ENCODE measurements around the gene FOXP1. TPM values are rescaled to one million over a fixed set of nuclear protein-coding genes. Genes with fewer than 3 reads are reported as not detected.

Gene FOXP1
- total RNA-seq, 2 donors from 2014 or later: 119 to 199 TPM

DNA sequence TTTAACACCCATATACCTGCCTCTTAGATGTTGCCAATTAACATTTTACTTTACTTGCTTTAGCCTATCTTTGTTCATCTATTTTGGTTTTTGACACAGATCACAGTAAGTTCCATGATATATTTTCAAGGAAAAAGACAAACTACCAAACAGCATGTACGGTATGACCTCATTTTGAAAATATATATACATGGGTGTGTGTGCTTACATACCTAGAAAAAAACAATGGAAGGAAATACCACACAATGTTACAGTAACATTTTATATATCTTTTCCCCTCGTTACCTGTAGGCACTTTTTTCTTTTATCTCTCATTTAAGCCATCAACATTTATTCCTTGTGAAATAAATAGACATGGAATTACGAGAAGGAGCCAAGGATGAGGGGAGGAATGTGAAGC, 170.0 kb downstream of the FOXP1 start:
- Mint-ChIP-seq H3K9me3 (no peaks in the 10 kb centered on the region), H3K36me3 (no peaks in the 10 kb centered on the region), H3K27ac (no peak overlapping the region)
- ATAC-seq: no peak
- DNase-seq (ENCODE audit: low spot score in 2 of 2): no peak

DNA sequence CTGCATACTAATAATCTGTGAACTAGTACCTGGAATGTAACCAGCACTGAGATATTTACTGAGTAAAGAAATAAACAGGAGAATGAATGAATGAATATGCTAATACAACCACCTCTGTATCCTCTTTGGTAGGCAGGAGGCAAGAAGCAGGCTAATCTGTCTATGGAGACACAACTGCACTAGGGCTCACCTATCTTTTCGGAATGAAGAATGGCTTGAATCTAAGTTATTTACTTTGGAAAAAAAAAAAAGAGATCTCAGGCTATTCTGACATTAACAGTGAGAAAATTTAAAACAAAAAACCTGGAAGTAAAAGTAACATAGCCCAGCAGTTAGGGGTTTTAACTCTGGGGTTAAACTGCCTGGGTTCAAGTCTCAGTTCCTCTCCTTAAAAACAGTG, 174.2 kb downstream of the FOXP1 start:
- Mint-ChIP-seq H3K27ac (peak overlapping the region in 1 of 2 donors; percentile 36), H3K36me3 (peaks cover 4 to 6% of the 10 kb centered on the region in 2 donors), H3K9me3 (no peaks in the 10 kb centered on the region)
- ATAC-seq (no peak), DNase-seq (ENCODE audit: low spot score in 2 of 2) (no peak)

DNA sequence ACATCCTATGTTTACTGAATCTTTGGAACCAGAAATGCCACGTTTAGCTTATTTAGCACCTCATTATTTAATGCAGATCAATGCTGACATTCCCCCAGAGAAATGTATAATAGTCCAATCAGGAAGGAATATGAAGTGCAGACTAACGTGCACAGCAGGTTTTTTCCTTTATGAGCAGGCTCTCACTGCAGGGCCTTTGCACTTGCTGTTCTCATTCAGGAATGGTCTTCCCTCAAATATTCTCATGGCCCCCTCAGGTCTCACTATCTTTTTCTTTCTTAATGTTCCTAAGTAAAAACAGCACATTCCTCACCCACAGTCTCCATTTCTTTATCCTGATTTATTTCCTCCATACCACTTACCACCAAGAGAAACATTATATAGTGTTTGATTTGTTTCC, 174.6 kb downstream of the FOXP1 start:
- no peak for ATAC-seq
- Mint-ChIP-seq H3K9me3 (no peaks in the 10 kb centered on the region), H3K27ac (peak overlapping the region in 1 of 2 donors; percentile 36), H3K36me3 (peaks cover 4 to 6% of the 10 kb centered on the region in 2 donors)
- DNase-seq (ENCODE audit: low spot score in 2 of 2): no peak

DNA sequence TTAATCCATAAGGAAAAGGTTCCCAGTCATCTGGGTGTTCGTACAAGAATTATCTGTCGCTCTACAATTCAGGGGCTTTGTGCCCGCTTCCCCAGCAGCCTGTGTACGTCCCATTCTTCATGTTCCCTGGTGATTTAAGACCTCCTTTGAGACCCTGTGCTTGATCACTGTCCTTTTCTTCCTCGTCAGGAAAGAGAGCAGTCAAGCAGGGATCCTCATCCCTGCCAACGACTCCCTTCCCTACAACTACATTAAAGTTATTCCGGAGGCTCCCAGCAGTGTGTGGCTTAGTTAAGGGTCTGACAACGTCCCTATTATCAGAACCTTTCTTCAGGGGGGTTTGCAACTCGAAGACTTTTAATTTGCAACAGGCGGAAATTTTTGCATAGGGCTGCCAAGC, 175.7 kb downstream of the FOXP1 start:
- peaks cover 4 to 6% of the 10 kb centered on the region in 2 donors for H3K36me3 Mint-ChIP-seq
- no peak for DNase-seq (ENCODE audit: low spot score in 2 of 2)
- H3K27ac Mint-ChIP-seq: no peak overlapping the region
- ATAC-seq: no peak
- no peaks in the 10 kb centered on the region for H3K9me3 Mint-ChIP-seq

DNA sequence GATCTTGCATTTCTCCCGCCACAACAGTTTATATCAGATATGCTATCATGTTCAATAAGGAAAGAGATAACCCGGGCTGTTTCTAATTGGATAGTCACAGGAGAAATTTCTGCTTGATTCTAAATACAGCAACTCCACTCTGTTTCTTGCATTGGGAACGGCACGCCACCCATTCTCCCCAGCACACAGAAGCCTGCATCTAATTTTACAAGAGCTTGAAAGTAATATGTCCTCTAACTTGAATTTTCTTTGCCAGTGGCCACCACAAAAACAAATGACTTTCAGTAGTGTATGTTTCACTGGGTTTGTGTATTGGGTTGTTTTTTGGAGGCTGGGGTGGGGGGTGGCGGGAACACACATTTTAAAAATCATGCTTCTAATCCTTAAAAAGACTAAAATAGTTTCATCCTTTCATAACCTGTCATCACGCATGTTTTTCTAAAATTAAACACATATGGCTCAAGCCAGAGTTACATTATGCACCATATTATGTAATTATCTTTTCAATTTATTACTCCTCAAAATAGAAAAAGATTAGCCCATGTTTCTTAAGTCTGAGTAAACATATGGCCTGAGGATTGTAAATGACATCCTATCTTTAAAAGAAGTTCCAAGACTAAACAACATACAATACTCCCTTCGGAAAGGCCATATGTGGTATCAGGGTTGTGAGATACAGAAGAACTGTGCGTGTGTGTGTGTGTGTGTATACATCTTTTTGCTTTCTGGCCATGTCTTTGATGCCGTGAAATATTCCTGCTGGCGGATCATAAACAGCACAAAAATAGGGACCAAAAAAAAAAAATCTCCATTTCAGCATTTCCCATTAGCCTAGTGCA, 176.3 kb downstream of the FOXP1 start:
- no peaks in the 10 kb centered on the region for H3K9me3 Mint-ChIP-seq
- no peak overlapping the region for H3K27ac Mint-ChIP-seq
- DNase-seq (ENCODE audit: low spot score in 2 of 2): no peak
- H3K36me3 Mint-ChIP-seq: peaks cover 4 to 6% of the 10 kb centered on the region in 2 donors
- ATAC-seq: no peak

DNA sequence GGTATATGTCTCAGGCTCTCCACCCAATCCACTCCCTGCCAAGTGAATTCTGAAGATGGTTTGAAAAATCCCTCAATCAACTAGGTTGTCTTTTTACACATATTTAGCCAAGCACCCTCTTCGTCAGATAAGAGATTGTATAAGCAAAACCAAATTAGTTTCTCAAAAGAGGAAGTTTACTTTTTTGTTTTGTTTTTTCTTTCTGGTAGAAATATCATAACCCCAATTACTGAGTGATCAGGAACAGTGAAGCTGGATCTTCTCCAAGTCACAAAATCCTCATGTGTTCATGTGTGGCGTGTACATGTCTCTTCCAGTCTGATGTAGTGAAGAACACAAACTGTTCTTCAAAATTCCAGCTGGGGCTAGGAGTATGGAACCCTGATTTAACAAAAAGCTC, 180.6 kb downstream of the FOXP1 start:
- peaks cover 4 to 6% of the 10 kb centered on the region in 2 donors for H3K36me3 Mint-ChIP-seq
- no peak for ATAC-seq
- H3K27ac Mint-ChIP-seq: peak overlapping the region in 1 of 2 donors; percentile 3
- H3K9me3 Mint-ChIP-seq: no peaks in the 10 kb centered on the region
- no peak for DNase-seq (ENCODE audit: low spot score in 2 of 2)

DNA sequence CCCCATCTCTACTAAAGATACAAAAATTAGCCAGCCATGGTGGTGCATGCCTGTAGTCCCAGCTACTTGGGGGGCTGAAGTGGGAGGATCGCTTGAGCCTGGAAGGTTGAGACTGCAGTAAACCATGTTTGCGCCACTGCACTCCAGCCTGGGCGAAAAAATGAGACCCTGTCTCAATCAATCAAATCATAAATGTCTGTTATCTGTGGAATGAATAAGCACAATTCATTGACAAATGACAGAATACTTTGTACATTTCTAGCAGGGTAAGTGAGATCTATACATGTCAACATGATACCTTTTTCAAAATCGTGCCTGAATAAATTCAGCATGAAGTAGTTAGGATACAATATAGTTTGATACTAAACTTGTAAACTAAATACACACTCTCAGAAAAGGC, 181.2 kb downstream of the FOXP1 start:
- Mint-ChIP-seq H3K27ac (peak overlapping the region in 1 of 2 donors; percentile 82), H3K9me3 (no peaks in the 10 kb centered on the region), H3K36me3 (peaks cover 4 to 6% of the 10 kb centered on the region in 2 donors)
- DNase-seq (ENCODE audit: low spot score in 2 of 2): no peak
- no peak for ATAC-seq

DNA sequence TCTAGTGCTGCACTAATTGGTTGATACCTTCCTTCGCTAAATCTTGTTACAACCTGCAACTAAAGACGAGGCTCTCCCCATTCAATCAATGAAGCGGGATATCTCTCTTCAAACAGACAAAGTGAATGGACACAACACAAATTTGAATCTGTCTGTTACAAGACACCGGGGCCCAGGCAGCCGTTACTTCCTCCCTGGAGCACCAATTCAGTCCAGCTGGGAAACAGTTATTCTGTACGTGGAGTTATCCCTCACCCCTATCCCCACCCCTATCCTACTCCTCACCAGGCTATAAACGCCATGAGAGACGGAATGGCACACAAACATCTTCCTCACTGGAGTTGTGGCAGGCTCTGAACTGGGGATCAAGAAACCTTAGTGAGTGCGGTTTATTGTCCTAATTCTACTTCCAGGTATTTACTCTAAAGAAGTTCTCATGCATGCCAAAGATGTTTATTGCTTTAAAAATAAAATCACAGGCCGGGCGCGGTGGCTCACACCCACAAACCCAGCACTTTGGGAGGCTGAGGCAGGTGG, 181.8 kb downstream of the FOXP1 start:
- Mint-ChIP-seq H3K36me3 (peaks cover 4 to 6% of the 10 kb centered on the region in 2 donors), H3K27ac (peak overlapping the region in 1 of 2 donors; percentile 82), H3K9me3 (no peaks in the 10 kb centered on the region)
- ATAC-seq (no peak), DNase-seq (ENCODE audit: low spot score in 2 of 2) (no peak)

DNA sequence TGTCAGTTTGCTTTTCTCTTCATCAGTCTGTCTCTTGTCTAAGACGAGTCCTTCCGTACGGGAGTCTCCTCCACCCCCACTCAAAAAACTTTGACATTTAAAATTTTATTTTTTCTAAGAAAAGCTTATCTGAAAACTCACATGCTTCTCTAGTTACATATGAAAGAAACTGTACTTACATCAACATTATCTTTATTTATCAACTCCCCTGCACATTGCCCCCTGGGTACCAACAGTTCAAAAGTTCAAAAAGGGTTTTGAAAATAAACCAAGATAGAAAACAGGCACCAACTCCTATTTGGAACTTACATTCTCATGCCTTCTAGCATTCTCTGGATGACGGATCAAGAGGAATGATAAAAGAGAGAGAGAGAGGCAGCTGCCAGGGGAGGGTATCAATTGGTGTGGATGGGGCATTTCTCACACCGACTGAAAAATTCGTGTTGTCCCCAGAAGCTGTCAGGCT, 182.5 kb downstream of the FOXP1 start:
- ATAC-seq: no peak
- DNase-seq (ENCODE audit: low spot score in 2 of 2): no peak
- Mint-ChIP-seq H3K36me3 (peaks cover 3 to 4% of the 10 kb centered on the region in 2 donors), H3K9me3 (no peaks in the 10 kb centered on the region), H3K27ac (peak overlapping the region in 1 of 2 donors; percentile 82)

DNA sequence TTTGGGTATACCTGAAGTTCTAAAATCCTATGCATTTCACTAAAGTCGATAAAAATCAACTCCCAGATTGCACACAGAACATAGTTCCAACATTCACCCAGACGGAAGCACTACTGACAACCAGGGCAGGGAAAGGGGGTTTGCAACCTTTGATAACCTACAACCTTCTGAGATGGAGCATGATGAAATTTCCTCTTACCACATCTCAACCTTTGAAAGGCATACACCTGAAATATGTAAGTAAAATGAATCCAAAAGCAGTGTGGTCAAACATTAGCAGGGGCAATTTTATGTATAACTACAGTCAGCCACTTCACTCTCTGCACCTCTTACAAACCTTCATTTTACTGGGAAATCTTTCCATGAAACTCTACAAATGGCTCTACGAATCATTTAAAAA, 184.1 kb downstream of the FOXP1 start:
- Mint-ChIP-seq H3K27ac (peak overlapping the region in 1 of 2 donors; percentile 86), H3K9me3 (no peaks in the 10 kb centered on the region), H3K36me3 (peaks cover 0 to 5% of the 10 kb centered on the region in 2 donors)
- ATAC-seq: no peak
- DNase-seq (ENCODE audit: low spot score in 2 of 2): no peak

DNA sequence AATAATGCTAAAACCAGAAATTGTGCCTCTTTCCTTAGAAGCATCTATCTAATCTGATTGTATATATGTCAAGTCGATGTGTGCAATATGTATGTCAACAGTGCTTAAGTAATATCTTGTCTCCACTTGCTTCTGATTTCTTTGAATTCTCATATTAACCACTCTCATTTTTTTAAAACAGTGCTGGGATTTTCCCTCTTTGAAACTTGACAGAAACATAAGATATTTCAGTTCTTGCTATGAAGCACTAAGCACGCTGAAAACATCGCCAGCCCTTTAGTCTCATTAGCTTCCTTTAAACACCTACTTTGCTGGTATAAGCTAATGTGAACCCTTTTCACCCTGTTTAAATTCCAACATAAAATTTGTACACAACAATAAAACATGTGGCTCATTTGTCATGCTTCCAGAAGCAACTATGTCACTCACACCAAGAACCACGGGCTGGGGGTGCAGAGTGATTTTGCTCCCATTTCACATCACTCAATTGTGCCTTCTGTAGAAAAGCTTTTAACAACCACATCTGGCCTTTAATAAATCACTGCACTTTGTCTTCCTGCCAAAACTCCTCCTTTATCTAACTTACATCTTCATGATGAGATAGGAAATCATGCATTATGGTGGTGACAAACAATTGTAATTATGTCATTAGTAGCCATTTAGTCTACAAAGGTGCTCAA, 185.2 kb downstream of the FOXP1 start:
- no peak for DNase-seq (ENCODE audit: low spot score in 2 of 2)
- H3K9me3 Mint-ChIP-seq: no peaks in the 10 kb centered on the region
- peak overlapping the region; percentile 13 to 86 for H3K27ac Mint-ChIP-seq
- H3K36me3 Mint-ChIP-seq: peaks cover 0 to 10% of the 10 kb centered on the region in 2 donors
- ATAC-seq: peak; percentile 80 to 81

DNA sequence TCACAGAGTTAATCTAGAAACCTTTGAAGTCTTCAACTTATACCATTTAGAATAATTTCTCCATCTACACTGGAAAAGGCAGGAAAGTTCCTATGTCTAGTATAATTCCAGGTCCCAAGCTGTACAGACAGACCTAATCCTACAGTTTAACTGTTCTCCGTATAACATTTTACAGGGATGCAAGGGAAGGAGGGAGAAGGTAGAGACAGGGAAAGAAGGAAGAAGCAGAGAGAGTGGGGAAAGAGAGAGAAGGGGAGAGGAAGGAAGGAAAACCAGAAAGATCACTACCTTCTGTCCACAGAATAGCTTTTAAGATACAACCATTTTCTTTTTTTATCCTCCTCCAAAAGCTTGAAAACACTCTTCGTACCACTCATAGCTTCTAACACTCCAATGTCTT, 185.8 kb downstream of the FOXP1 start:
- Mint-ChIP-seq H3K27ac (peak overlapping the region; percentile 61 to 86), H3K36me3 (peaks cover 0 to 10% of the 10 kb centered on the region in 2 donors), H3K9me3 (no peaks in the 10 kb centered on the region)
- ATAC-seq (no peak), DNase-seq (ENCODE audit: low spot score in 2 of 2) (no peak)

DNA sequence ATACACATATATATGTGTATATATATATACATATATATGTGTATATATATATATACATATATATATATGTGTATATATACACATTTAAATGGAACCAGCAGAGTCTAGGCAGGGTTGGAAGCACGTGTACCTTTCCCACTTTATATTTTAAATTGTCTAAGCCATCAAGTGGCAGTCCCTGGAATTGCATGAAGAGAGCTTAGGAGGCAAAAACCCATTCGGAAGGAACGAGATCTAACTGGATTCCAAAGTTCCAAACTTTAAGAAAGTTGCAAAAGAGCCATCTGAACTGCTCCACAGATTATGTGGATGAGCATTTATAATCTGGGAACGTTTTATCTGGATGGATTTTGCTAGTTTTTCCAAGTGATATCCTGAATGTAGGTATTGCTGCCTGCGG, 186.5 kb downstream of the FOXP1 start:
- no peaks in the 10 kb centered on the region for H3K9me3 Mint-ChIP-seq
- DNase-seq (ENCODE audit: low spot score in 2 of 2) (no peak), ATAC-seq (no peak)
- H3K27ac Mint-ChIP-seq: peak overlapping the region in 1 of 2 donors; percentile 86
- H3K36me3 Mint-ChIP-seq: peaks cover 0 to 10% of the 10 kb centered on the region in 2 donors

DNA sequence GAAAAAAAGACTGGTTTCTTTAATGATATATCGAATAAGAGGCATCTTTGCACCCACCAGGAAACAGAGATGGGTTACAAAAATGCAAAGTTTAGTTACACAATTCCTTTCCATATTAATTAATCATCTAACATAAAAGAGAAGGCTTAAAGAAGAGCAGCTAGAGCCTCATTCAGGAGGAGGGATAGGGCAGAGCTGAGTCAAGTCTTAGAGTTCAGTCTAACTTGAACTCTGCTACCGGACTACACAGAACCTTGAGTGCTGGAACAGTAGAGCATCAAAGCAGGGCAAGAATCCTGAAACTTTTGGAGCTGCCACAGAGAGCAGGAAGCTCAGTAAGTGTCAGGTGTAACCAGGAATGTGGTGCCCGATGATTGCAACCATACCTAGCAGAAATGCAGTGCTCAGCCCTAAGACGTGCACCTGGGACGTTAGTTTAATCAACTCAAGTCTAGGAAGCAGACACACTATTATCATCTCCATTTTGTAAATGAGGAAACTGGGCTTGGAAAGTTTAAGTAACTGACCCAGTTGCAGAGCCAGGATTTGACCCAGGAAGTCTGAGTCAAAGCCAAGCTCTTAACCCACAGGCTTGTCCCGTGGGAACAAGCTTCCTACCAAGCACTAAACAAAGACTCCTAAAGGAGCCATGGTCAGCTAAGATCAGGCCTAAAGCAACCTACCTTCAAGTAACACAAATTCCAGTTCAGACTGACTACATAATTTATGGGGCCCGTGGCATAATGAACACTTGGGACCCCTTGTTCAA, 187.4 kb downstream of the FOXP1 start:
- Mint-ChIP-seq H3K27ac (peak overlapping the region in 1 of 2 donors; percentile 5), H3K36me3 (peaks cover 0 to 10% of the 10 kb centered on the region in 2 donors), H3K9me3 (no peaks in the 10 kb centered on the region)
- DNase-seq (ENCODE audit: low spot score in 2 of 2) (no peak), ATAC-seq (no peak)

DNA sequence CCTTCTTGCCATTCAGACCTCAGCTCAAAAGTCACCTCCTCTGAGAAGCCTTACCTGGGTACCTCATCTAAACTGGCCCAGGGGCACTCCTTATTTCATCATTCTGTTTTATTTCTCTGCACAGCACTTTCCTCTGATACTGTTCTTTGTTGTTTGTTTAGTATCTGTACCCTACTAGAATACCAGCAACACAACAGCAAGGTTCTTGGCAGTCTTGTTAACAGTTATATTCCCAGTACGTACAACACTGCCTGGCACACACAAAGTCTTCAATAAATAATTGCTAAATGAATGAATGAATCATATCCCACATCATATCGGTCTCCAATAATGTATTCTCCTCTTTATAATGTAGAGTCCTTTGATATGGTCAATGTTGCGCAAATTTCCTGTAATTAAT, 188.1 kb downstream of the FOXP1 start:
- ATAC-seq: no peak
- no peaks in the 10 kb centered on the region for H3K9me3 Mint-ChIP-seq
- no peak for DNase-seq (ENCODE audit: low spot score in 2 of 2)
- H3K27ac Mint-ChIP-seq: peak overlapping the region in 1 of 2 donors; percentile 5
- peaks cover 0 to 10% of the 10 kb centered on the region in 2 donors for H3K36me3 Mint-ChIP-seq

DNA sequence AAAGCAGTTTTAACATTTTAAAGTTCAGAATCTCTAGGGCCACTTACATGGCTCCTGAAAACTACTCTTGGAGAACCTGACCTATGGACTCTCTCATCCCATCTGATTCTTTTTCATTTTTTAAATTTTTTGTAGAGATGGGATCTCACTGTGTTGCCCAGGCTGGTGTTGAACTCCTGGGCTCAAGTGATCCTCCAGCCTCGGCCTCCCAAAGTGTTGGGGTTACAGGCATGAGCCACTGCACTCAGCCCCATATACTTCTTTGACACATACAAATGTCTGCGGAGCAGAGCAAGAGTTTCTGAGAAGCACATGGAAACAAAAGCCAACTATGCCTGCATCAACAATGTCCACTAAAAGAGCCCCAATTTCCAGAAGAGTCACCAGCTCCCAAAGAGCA, 189.8 kb downstream of the FOXP1 start:
- ATAC-seq (no peak), DNase-seq (ENCODE audit: low spot score in 2 of 2) (no peak)
- no peaks in the 10 kb centered on the region for H3K9me3 Mint-ChIP-seq
- peak overlapping the region; percentile 41 to 44 for H3K27ac Mint-ChIP-seq
- peaks cover 0 to 10% of the 10 kb centered on the region in 2 donors for H3K36me3 Mint-ChIP-seq

All from activated naive CD4-positive, alpha-beta T cell treated with anti-CD3 and anti-CD28 coated beads, Interleukin-2, amount 50 U/mL, for 72 hours (primary cell).